HK-2 (cell line): ENCODE results near the gene LCN2.

Experiments used
- DNase-seq: peaks from one replicate; pipeline ENCODE4 v3.0.0-alpha.2; 2018; ENCODE audit not compliant: unreplicated experiment

LCN2 gene

DNA sequence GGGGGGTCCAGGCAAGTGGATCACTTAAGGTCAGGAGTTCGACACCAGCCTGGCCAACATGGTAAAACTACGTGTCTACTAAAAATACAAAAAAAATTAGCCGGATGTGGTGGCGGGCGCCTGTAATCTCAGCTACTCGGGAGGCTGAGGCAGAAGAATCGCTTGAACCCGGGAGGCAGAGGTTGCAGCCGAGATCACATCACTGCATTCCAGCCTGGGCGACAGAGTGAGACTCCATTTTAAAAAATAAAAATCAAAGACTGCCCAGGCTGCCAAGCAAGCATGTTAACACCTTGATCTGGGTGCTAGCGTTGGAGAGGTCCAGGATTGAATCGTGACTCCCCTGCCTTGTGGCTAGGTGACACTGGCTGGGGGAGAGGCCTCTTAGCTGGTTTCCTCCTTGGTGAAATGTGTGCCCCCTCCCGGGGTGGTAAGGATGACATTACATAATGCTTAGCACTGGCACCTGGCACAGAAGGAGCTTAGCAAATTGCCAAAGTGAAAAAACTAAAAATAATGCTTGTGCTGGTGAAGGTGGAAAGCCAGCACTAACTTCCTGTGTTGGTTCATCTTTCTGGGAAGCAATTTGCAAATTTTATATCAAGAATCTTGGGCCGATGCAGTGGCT lies 44.3 kb downstream of the LCN2 start:
- no peak for DNase-seq

GRCh38 chr9:128201441-128202369 lies 52.5 kb downstream of the LCN2 start:
- no peak for DNase-seq

DNA sequence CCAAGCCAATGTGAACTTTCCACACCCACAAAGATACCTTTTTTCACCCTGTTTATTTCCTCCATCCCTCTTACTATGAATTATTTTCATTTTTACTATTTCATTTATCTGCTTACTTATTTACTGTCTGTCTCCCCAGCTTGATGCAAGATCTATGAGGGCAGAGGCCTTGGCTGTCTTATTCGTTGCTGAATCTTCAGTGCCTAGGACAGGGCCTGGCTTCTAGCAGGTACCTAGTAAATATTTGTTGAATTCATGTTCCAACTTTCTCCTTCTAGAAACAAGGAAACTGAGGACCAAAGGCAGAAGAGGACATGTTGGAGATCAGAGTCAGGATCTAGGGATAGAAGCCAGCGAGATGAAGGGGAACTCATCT lies 53.4 kb downstream of the LCN2 start:
- DNase-seq, result no peak
